ENCODE data around the gene ARRB1.
"Not testable (repeated sequence)": the region's sequence is repeated elsewhere in the genome, so short reads cannot be mapped to it uniquely, and the experiment has no call there.

Gene ARRB1

DNA sequence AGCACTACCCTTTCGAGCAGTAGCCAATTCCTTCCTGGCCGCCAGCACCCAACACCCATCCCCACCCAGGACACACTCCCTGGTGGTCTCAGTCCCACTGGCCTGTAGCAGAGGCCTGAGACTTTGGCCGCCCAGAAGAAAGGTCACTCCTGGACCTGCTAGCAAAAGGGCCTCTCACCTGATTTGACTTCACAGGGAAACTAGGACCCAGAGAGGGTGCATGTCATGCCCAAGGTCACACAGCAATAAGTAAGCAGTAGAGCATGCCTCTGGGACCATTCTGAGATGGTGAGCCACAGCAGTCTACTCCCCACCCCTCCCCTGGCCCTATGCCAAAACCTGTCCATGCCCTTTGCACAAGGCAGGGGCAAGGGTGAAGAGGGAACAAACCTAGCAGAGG lies 7.3 kb downstream of the ARRB1 start:
- DNase-seq (ENCODE audit: low read depth in 2 of 2), result no peak

GRCh38 chr11:75342966-75343870 lies 8.2 kb downstream of the ARRB1 start:
- DNase-seq (ENCODE audit: low read depth in 2 of 2), result no peak

- no peak for DNase-seq (ENCODE audit: low read depth in 2 of 2)
Observed at GRCh38 chr11:75342231-75342918, 9.1 kb downstream of the ARRB1 start.

- DNase-seq (ENCODE audit: low read depth in 2 of 2), result no peak
Observed at GRCh38 chr11:75341612-75342011, 9.8 kb downstream of the ARRB1 start.

GRCh38 chr11:75339685-75340409 lies 11.6 kb downstream of the ARRB1 start:
- no peak for DNase-seq (ENCODE audit: low read depth in 2 of 2)

DNA sequence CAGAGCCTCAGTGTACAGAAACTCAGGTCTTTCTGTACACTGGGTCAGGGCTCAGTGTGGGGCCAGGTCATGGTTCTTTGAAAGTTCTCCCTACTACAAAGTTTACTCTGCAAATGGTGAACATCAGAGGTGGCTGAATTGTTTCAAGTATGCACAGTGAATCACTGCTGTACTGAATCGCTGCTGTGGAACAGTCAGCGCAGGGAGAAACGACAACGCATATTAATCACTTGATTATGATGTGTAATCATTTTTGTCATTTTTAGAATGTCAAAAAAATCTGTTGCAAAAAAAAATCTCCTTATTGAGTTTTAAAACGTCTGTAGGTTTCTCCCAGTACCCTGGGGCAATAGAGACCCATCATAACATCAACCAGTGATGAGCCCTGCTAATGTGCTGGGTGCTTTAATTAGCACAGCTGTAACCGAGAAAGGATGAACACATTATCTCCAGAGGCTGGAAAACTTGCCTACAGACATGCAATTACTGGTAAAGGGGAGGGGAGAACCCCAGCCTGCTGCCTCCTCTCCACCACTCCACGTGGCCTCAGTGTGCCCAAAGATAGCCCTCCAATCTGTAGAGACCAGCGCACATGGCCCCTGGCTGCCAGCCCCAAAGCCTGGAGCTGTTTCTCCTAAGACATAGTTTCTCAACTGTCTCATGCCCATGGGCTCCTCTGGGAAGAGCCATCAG lies 12.8 kb downstream of the ARRB1 start:
- no peak for DNase-seq (ENCODE audit: low read depth in 2 of 2)

GRCh38 chr11:75337195-75337654 lies 14.2 kb downstream of the ARRB1 start:
- no peak for DNase-seq (ENCODE audit: low read depth in 2 of 2)

DNA sequence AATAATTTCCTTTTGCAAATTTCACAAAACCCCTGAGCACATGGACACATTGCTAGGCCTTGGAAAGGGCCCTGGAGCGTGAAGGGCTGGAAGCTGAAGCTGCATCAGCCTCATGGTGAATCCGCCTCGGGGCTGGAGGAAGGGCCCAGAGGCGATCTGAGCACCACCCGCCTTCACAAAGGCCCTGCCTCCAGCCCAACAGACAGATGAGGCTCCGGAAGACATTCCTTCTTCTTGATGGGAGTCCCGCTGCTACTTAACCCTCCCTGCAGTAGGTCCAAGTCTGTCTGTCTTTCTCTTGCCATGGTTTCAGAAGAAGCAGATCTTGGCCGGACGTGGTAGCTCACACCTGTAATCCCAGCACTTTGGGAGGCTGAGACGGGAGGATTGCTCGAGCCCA lies 16.5 kb downstream of the ARRB1 start:
- no peak for DNase-seq (ENCODE audit: low read depth in 2 of 2)

DNA sequence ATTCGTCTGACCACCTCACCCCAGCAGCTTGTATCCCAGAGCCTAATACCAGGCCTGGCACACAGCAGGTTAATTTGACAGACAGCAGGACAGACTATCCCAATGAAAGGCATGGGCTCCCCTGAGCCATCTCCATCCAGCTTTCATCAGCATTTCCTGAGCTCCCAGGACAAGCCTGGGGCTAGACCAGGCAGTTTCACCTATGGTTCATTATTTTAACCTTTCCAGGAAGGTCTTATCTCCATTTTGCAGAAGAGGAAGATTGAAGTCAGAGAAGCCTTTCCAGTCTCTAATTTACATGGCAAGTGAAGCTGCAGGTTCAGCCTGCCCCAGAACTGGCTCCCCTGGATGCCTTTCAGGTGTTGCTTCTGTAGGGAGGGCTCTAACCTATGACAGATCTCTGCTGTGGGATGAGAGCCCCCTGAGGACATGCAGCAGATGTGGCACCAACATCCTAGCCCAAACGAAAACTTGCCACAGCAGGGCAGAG lies 17.0 kb downstream of the ARRB1 start:
- no peak for DNase-seq (ENCODE audit: low read depth in 2 of 2)

DNA sequence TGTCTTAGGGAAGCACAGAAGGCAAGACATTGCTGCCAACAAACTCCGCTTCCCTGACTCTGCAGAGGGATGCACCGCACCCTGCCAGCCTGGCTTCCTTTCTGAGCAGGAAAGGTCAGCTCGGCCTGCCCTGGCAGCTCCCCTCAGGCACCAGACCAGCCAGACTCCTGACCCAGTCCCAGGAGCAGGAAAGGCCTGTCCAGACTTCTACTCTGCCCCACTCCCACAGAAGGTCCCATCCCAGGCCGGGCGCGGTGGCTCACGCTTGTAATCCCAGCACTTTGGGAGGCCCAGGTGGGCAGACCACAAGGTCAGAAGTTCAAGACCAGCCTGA lies 17.7 kb downstream of the ARRB1 start:
- no peak for DNase-seq (ENCODE audit: low read depth in 2 of 2)

GRCh38 chr11:75333022-75333806 lies 18.2 kb downstream of the ARRB1 start:
- no peak for DNase-seq (ENCODE audit: low read depth in 2 of 2)

- not testable (repeated sequence) for DNase-seq (ENCODE audit: low read depth in 2 of 2)
Observed at GRCh38 chr11:75331761-75332160, 19.7 kb downstream of the ARRB1 start.

DNA sequence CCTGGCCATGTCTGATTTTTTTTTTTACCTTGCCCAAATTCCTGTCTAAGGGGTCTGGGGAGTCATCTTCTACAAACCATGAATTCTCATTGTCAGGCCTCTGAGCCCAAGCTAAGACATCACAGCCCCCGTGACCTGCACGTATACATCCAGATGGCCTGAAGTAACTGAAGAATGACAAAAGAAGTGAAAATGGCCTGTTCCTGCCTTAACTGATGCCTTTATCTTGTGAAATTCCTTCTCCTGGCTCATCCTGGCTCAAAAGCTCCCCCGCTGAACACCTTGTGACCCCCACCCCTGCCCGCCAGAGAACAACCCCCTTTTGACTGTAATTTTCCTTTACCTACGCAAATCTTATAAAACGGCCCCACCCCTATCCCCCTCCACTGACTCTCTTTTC lies 20.2 kb downstream of the ARRB1 start:
- not testable (repeated sequence) for DNase-seq (ENCODE audit: low read depth in 2 of 2)

DNA sequence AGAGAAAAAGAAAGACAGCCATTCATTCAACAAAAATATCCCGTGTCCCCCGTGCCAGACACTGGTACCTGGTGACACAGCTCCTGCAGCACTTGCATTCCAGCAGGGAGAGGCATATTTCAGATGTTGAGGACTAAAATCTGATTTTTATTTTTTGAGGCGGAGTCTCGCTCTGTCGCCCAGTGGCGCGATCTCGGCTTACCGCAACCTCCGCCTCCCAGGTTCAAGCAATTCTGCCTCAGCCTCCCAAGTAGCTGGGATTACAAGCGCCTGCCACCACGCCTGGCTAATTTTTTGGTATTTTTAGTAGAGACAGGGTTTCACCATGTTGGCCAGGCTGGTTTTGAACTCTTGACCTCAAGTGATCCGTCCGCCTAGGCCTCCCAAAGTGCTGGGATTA lies 20.6 kb downstream of the ARRB1 start:
- not testable (repeated sequence) for DNase-seq (ENCODE audit: low read depth in 2 of 2)

DNA sequence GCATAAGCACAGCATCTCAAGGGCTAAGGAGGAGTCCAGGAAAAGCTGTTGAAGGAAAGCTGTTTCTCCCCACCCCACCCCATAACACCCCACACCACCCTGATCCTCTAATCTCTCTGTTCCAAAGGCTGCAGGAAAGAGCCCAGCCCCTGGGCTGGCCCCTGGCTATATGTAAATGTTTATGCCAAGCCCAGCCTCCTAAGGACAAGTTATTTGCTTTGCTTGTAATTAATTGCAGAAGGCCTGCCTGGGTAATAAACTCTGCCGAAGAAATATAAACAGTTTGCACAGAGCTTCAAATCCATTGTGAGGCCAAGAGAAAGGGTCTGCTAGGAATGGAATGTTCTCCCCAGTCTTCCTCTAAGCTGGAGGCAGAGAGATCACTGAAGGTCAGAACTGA lies 21.2 kb downstream of the ARRB1 start:
- no peak for DNase-seq (ENCODE audit: low read depth in 2 of 2)

DNA sequence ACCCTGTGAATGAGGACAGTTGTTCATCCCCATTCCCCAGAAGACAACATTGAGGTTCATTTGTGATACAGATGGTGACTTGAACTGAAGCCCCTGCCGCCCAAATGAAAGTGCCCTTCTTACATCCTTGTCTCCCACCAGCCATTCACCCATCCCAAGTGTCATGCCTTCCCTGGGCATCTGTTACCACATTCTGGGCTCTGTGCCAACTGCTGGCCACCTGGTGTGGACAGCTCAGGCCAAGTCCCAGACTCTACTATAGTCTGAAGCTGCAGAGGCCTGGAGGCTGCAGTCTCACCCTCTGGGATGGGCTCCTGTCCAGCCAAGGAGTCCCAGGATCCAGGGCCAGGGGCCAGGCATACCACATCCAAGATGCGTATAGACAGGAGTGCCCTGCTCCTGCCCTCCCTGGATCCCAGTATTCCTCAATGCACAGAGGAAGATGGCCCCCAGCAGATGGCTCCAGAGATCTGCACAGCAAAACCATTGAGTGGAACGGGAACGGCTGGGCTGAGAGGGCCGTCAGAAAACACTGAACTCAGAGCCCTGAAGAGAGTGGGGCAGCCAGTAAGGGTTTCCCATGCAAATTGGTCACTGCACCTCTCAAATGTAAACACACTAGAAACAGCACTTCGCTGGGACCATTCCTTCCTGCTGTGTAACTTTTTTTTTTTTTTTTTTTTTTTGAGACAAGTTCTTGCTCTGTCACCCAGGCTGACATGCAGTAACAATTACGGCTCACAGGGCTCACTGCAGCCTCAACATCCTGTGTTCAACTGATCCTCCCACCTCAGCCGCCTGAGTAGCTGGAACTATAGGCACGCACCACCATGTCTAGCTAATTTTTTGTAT lies 22.8 kb downstream of the ARRB1 start:
- DNase-seq (ENCODE audit: low read depth in 2 of 2), result peak in 1 of 2 donors; percentile 27

- DNase-seq (ENCODE audit: low read depth in 2 of 2), result peak; percentile 23 to 32
Observed at GRCh38 chr11:75326439-75326810, 25.0 kb downstream of the ARRB1 start.

DNA sequence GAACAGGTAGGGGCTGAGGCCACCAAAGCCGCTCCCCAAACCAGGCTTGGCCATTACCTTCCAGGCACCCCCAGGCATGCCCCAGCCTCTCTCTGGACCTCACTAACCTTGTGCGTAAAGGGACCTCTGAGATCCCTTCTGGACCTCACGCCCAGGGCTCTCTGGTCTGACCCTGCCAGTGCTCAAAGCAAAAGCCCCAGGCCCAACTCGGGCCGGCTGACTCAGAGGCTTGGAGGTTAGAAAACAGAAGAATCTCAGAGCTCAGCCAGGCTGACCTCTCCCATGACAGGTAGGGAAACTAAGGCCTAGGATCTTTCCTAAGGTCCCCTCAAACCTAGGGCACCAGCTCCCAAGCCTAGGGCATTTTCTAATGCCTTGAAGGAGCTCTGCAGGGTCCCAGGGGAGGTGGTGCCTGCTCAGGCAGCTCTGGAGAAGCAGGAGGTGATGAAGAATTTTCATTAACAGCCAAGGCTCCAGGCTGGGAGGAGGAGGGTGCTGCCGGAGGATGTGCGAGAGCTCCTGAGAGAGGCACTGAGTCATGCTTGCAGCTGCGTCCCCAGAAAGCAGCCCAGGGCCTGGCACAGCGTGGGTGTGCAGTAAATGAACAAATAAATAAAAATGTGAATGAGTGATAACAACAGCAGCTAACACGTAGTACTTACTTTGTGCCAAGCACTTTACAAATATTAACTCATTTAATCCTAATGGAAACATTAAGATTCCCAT lies 25.6 kb downstream of the ARRB1 start:
- peak; percentile 38 to 53 for DNase-seq (ENCODE audit: low read depth in 2 of 2)

GRCh38 chr11:75324740-75325139 lies 26.7 kb downstream of the ARRB1 start:
- DNase-seq (ENCODE audit: low read depth in 2 of 2), result no peak

All from stimulated activated CD8-positive, alpha-beta memory T cell treated with anti-CD3 and anti-CD28 coated beads, Interleukin-7, amount 100 ng/mL, for 4 hours (primary cell).